Hepatocyte (in vitro differentiated cells): ENCODE measurements around the gene WDR38. TPM values are rescaled to one million over a fixed set of nuclear protein-coding genes. Genes with fewer than 3 reads are reported as not detected.

ENCODE experiments used
- DNase-seq: peaks from one replicate; pipeline ENCODE4 v3.0.0-alpha.2; 2016; ENCODE audit warnings: low spot score
- H2AFZ ChIP-seq: fragments of 200-600 bp; sonication (generic); 2 replicates; pipeline ENCODE4 v1.6.0; 2016; ENCODE audit warnings: antibody characterized with exemption, mild to moderate bottlenecking
- H3K27ac ChIP-seq: fragments of 200-600 bp; sonication (generic); 2 replicates; pipeline ENCODE4 v1.5.1; 2016; ENCODE audit warnings: mild to moderate bottlenecking
- H3K27me3 ChIP-seq: fragments of 200-600 bp; sonication (generic); 2 replicates; pipeline ENCODE4 v1.6.1; 2016
- H3K36me3 ChIP-seq: fragments of 200-600 bp; sonication (generic); replicated peaks from 2 replicates; pipeline ENCODE4 v1.5.1; 2016; ENCODE audit warnings: low read depth; ENCODE audit not compliant: insufficient read depth
- H3K4me1 ChIP-seq: fragments of 200-600 bp; sonication (generic); 2 replicates; pipeline ENCODE4 v1.5.1; 2016; ENCODE audit warnings: mild to moderate bottlenecking, moderate library complexity; ENCODE audit not compliant: insufficient read depth
- H3K4me2 ChIP-seq: fragments of 200-600 bp; sonication (generic); 2 replicates; pipeline ENCODE4 v1.6.0; 2016
- H3K4me3 ChIP-seq: fragments of 200-600 bp; sonication (generic); 2 replicates; pipeline ENCODE4 v1.5.1; 2016; ENCODE audit warnings: mild to moderate bottlenecking
- H3K79me2 ChIP-seq: fragments of 200-600 bp; sonication (generic); 2 replicates; pipeline ENCODE4 v1.6.0; 2017; ENCODE audit warnings: mild to moderate bottlenecking
- H3K9me2 ChIP-seq: fragments of 200-600 bp; sonication (generic); replicated peaks from 2 replicates; pipeline ENCODE4 v1.6.0; 2017; ENCODE audit warnings: mild to moderate bottlenecking; ENCODE audit not compliant: insufficient read depth
- H3K9me3 ChIP-seq: fragments of 200-600 bp; sonication (generic); 2 replicates; pipeline ENCODE4 v1.5.1; 2016; ENCODE audit warnings: low read depth, mild to moderate bottlenecking
- H4K20me1 ChIP-seq: fragments of 200-600 bp; sonication (generic); 2 replicates; pipeline ENCODE4 v1.6.0; 2016; ENCODE audit warnings: mild to moderate bottlenecking; ENCODE audit not compliant: insufficient read depth, poor library complexity, severe bottlenecking
- CTCF ChIP-seq: fragments of 200-600 bp; sonication (generic); IDR thresholded peaks from 2 replicates; pipeline ENCODE4 v1.5.1; 2016; ENCODE audit warnings: antibody characterized with exemption, mild to moderate bottlenecking; ENCODE audit not compliant: poor library complexity
- EZH2 ChIP-seq: fragments of 200-600 bp; sonication (generic); IDR thresholded peaks from 2 replicates; pipeline ENCODE4 v1.6.1; 2016; ENCODE audit warnings: antibody characterized with exemption, mild to moderate bottlenecking, borderline replicate concordance
- EZH2phosphoT487 ChIP-seq: fragments of 200-600 bp; sonication (generic); IDR thresholded peaks from one replicate; pipeline ENCODE4 v1.6.1; 2018; ENCODE audit warnings: antibody characterized with exemption, mild to moderate bottlenecking, low read depth, moderate library complexity; ENCODE audit not compliant: unreplicated experiment, severe bottlenecking
- WGBS: methylation state at CpG from one replicate; pipeline ENCODE4 v1.1.6; 2016; ENCODE audit warnings: low lambda C conversion rate; ENCODE audit errors: missing lambda C conversion rate; 5-methylcytosine and 5-hydroxymethylcytosine counted together
- polyA plus RNA-seq: library from polyadenylated mRNA; unstranded; fragments of >200 nt; fragmentation: Nextera tagmentation; extraction: Ambion mirVana; gene quantifications from 2 replicates; pipeline ENCODE4 v1.2.1, GENCODE V29; 2016
- total RNA-seq: library from RNA; depleted of rRNA; stranded (reverse); fragments of >200 nt; gene quantifications from 2 replicates; pipeline ENCODE4 v1.2.3, GENCODE V29; 2014

Gene WDR38
- total and polyA plus RNA-seq, 2 experiments from 2014 or later = not detected

GRCh38 chr9:124886461-124886860 is 33.2 kb downstream of the WDR38 start:
- H3K9me3 ChIP-seq = no peaks in the 10 kb centered on the region
- DNase-seq = no peak
- H3K9me2 ChIP-seq = no peaks in the 10 kb centered on the region
- 97% methylated on average over 10 of the region's 10 CpGs for WGBS
- no peaks in the 10 kb centered on the region for H3K79me2 ChIP-seq
- no peaks in the 10 kb centered on the region for H4K20me1 ChIP-seq
- H3K4me1 ChIP-seq = no peaks in the 10 kb centered on the region
- H2AFZ ChIP-seq = no peak overlapping the region
- no peak overlapping the region for H3K4me2 ChIP-seq
- H3K27me3 ChIP-seq = no peaks in the 10 kb centered on the region
- TF ChIP-seq EZH2phosphoT487 = no peak
- no peak for TF ChIP-seq CTCF
- TF ChIP-seq EZH2 = no peak
- H3K27ac ChIP-seq = no peak overlapping the region
- no peak overlapping the region for H3K4me3 ChIP-seq
- no peaks in the 10 kb centered on the region for H3K36me3 ChIP-seq

DNA sequence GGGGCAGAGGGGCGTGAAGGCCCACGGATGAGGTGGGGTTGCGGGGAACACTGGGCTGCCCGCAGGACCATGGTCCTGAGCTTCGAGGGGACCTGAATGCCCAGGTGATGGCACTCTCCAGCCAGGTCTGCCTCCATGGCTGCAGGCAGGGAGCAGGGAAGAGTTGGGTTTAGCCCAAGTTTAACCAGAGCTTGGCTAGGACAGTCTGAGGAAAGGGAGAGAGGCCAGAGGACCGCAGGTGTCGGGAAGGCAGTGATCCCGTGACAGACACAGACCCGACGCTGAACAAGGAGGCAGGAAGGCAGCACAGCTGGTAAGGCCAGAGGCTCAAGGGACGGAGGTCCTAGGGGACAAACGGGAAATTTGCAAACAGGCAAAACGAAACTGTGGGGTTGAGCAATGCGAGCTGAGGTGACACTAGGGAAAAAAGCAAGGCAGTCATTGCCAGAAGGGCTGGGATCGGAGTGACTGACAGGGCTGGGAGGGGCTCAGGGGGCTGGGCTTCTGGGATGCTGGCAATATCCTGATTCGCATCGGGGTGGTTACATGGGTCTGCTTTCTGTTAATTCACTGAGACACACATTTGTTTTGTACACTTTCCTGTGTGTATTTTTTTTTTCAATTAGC is 33.7 kb downstream of the WDR38 start:
- Histone ChIP-seq H3K27me3 (no peaks in the 10 kb centered on the region), H3K4me2 (no peak overlapping the region), H3K36me3 (no peaks in the 10 kb centered on the region), H3K9me3 (no peaks in the 10 kb centered on the region), H3K4me1 (no peaks in the 10 kb centered on the region), H3K27ac (no peak overlapping the region), H3K4me3 (no peak overlapping the region), H2AFZ (no peak overlapping the region), H3K9me2 (no peaks in the 10 kb centered on the region), H3K79me2 (no peaks in the 10 kb centered on the region), H4K20me1 (no peaks in the 10 kb centered on the region)
- TF ChIP-seq EZH2phosphoT487 (no peak), CTCF (no peak), EZH2 (no peak)
- 88% methylated on average over 13 of the region's 17 CpGs for WGBS
- DNase-seq = no peak

GRCh38 chr9:124887832-124888231 is 34.6 kb downstream of the WDR38 start:
- H3K27me3 ChIP-seq = no peaks in the 10 kb centered on the region
- no peaks in the 10 kb centered on the region for H3K4me1 ChIP-seq
- H3K27ac ChIP-seq = no peak overlapping the region
- H3K9me3 ChIP-seq = no peaks in the 10 kb centered on the region
- H3K36me3 ChIP-seq = no peaks in the 10 kb centered on the region
- no peak overlapping the region for H2AFZ ChIP-seq
- H4K20me1 ChIP-seq = no peaks in the 10 kb centered on the region
- H3K9me2 ChIP-seq = no peaks in the 10 kb centered on the region
- DNase-seq = no peak
- H3K79me2 ChIP-seq = no peaks in the 10 kb centered on the region
- 88% methylated on average over 5 of the region's 5 CpGs for WGBS
- no peak overlapping the region for H3K4me3 ChIP-seq
- H3K4me2 ChIP-seq = no peak overlapping the region
- TF ChIP-seq CTCF (no peak), EZH2phosphoT487 (no peak), EZH2 (no peak)

DNA sequence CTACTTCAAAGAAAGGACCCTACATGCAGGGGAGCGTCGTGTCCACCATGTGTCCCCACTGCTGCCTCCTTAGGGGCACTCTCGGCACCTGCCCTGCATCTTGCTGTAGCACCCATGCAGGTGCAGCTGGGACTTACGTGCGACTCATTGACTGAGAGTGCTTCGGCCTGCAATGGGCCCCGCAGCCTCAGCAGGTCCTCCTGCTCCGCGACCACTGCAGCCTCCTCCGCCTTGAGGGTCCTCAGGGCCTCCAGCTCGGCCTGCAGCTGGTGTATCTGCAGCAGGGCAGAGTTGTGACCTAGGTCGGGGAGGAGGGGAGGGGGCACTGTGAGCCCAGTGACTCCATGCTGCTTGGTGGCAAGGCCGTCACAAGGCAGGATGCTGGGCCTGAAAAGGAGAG is 35.7 kb downstream of the WDR38 start:
- TF ChIP-seq CTCF (no peak), EZH2 (no peak), EZH2phosphoT487 (no peak)
- H3K27ac ChIP-seq = no peak overlapping the region
- H2AFZ ChIP-seq = no peak overlapping the region
- H3K4me3 ChIP-seq = no peak overlapping the region
- H3K9me2 ChIP-seq = no peaks in the 10 kb centered on the region
- no peaks in the 10 kb centered on the region for H3K36me3 ChIP-seq
- H3K79me2 ChIP-seq = no peaks in the 10 kb centered on the region
- 96% methylated on average over 13 of the region's 13 CpGs for WGBS
- H4K20me1 ChIP-seq = no peaks in the 10 kb centered on the region
- H3K27me3 ChIP-seq = no peaks in the 10 kb centered on the region
- H3K9me3 ChIP-seq = no peaks in the 10 kb centered on the region
- no peaks in the 10 kb centered on the region for H3K4me1 ChIP-seq
- H3K4me2 ChIP-seq = no peak overlapping the region
- no peak for DNase-seq
